HG03521 (cell line): Measurements from ENCODE around the gene RNF121.

Experiments used
- ATAC-seq: cut with Tn5 transposase; IDR thresholded peaks from one replicate; pipeline ENCODE4 v1.9.1; 2021; ENCODE audit warnings: mild to moderate bottlenecking, moderate library complexity; ENCODE audit not compliant: unreplicated experiment

The RNF121 gene

GRCh38 chr11:72003776-72004171, 74.9 kb downstream of the RNF121 start:
- no peak for ATAC-seq

- no peak for ATAC-seq
Observed at GRCh38 chr11:72004515-72005346, 75.9 kb downstream of the RNF121 start.

GRCh38 chr11:72005347-72006260, 76.8 kb downstream of the RNF121 start:
- no peak for ATAC-seq

- ATAC-seq = no peak
Observed at GRCh38 chr11:72006309-72007088, 77.7 kb downstream of the RNF121 start.

- no peak for ATAC-seq
Observed at GRCh38 chr11:72007089-72007476, 78.2 kb downstream of the RNF121 start.

- no peak for ATAC-seq
Observed at GRCh38 chr11:72007587-72007986, 78.7 kb downstream of the RNF121 start.

GRCh38 chr11:72008728-72009127, 79.9 kb downstream of the RNF121 start:
- ATAC-seq = no peak

- no peak for ATAC-seq
Observed at GRCh38 chr11:72009156-72009555, 80.3 kb downstream of the RNF121 start.

- no peak for ATAC-seq
Observed at GRCh38 chr11:72010529-72011233, 81.8 kb downstream of the RNF121 start.

GRCh38 chr11:72012091-72012630, 83.3 kb downstream of the RNF121 start:
- no peak for ATAC-seq

GRCh38 chr11:72012897-72013721, 84.3 kb downstream of the RNF121 start:
- ATAC-seq = no peak

GRCh38 chr11:72013765-72014711, 85.2 kb downstream of the RNF121 start:
- no peak for ATAC-seq

- ATAC-seq = no peak
Observed at GRCh38 chr11:72014761-72015320, 86.0 kb downstream of the RNF121 start.

GRCh38 chr11:72015511-72016061, 86.7 kb downstream of the RNF121 start:
- ATAC-seq = no peak

- ATAC-seq = no peak
Observed at GRCh38 chr11:72018171-72018570, 89.3 kb downstream of the RNF121 start.

- ATAC-seq = no peak
Observed at GRCh38 chr11:72023335-72023734, 94.5 kb downstream of the RNF121 start.

GRCh38 chr11:72024069-72024754, 95.4 kb downstream of the RNF121 start:
- ATAC-seq = no peak
